Measurements from ENCODE around the gene ESYT2.

The ESYT2 gene

GRCh38 chr7:158740657-158741293, 88.5 kb downstream of the ESYT2 start:
- no peak for DNase-seq

GRCh38 chr7:158740013-158740656, 89.2 kb downstream of the ESYT2 start:
- no peak for DNase-seq

- DNase-seq: no peak
Measured at GRCh38 chr7:158738841-158739240, 90.5 kb downstream of the ESYT2 start.

GRCh38 chr7:158737064-158737695, 92.1 kb downstream of the ESYT2 start:
- no peak for DNase-seq

- DNase-seq: no peak
Measured at GRCh38 chr7:158735935-158736334, 93.4 kb downstream of the ESYT2 start.

GRCh38 chr7:158734861-158735260, 94.4 kb downstream of the ESYT2 start:
- no peak for DNase-seq

- no peak for DNase-seq
Measured at GRCh38 chr7:158733775-158734494, 95.4 kb downstream of the ESYT2 start.

- DNase-seq: no peak
Measured at GRCh38 chr7:158733220-158733519, 96.1 kb downstream of the ESYT2 start.

GRCh38 chr7:158732494-158733219, 96.7 kb downstream of the ESYT2 start:
- DNase-seq: no peak

GRCh38 chr7:158731761-158732160, 97.5 kb downstream of the ESYT2 start:
- DNase-seq: no peak

GRCh38 chr7:158730383-158731346, 98.6 kb downstream of the ESYT2 start:
- no peak for DNase-seq

GRCh38 chr7:158729646-158730382, 99.5 kb downstream of the ESYT2 start:
- DNase-seq: no peak

GRCh38 chr7:158728911-158729645, 100.2 kb downstream of the ESYT2 start:
- DNase-seq: no peak

GRCh38 chr7:158727690-158728089, 101.6 kb downstream of the ESYT2 start:
- DNase-seq: no peak

- DNase-seq: no peak
Measured at GRCh38 chr7:158726277-158726807, 103.0 kb downstream of the ESYT2 start.

GRCh38 chr7:158725506-158725800, 103.9 kb downstream of the ESYT2 start:
- DNase-seq: no peak

- DNase-seq: no peak
Measured at GRCh38 chr7:158724658-158725505, 104.4 kb downstream of the ESYT2 start.

- DNase-seq: no peak
Measured at GRCh38 chr7:158723714-158724385, 105.5 kb downstream of the ESYT2 start.

GRCh38 chr7:158723266-158723665, 106.0 kb downstream of the ESYT2 start:
- no peak for DNase-seq

Data from stimulated activated CD4-positive, alpha-beta T cell treated with anti-CD3 and anti-CD28 coated beads, Interleukin-4, amount 100 ng/mL, for 24 hours (primary cell).